OCI-LY7 (cell line): ENCODE data around the gene NFATC1. TPM values are rescaled to one million over a fixed set of nuclear protein-coding genes. Genes with fewer than 3 reads are reported as not detected.

ENCODE experiments used
- BruUV-seq: library from RNA; stranded (reverse); fragments of 400-500 nt; replicated peaks from 2 replicates; lab custom pipeline; 2021; lab: Mats Ljungman, UMichigan
- CTCF ChIA-PET: fragments of 300-600 bp; sonication (Branson Sonifier 250); formaldehyde crosslinking; loops from one replicate; lab custom pipeline; 2022; ENCODE audit warnings: antibody characterized with exemption; ENCODE audit not compliant: unreplicated experiment; lab: Charles Lee
- POLR2A ChIA-PET: fragments of 300-600 bp; sonication (Branson Sonifier 250); formaldehyde crosslinking; loops from one replicate; lab custom pipeline; 2022; ENCODE audit warnings: antibody characterized with exemption; lab: Charles Lee
- DNase-seq: peaks from one replicate; pipeline ENCODE4 v3.0.0-alpha.2; 2015; ENCODE audit warnings: low spot score
- H2AFZ ChIP-seq: fragments of 200-600 bp; sonication (generic), shearing (Covaris generic); 2 replicates; pipeline ENCODE4 v1.6.1; 2014; ENCODE audit warnings: mild to moderate bottlenecking, antibody characterized with exemption, low read length, moderate library complexity
- H3K27ac ChIP-seq: fragments of 200-600 bp; sonication (generic); 2 replicates; pipeline ENCODE4 v1.5.1; 2014; ENCODE audit warnings: mixed run types, low read depth, mild to moderate bottlenecking, moderate library complexity, low read length, inconsistent platforms; ENCODE audit not compliant: poor library complexity, severe bottlenecking
- H3K36me3 ChIP-seq: fragments of 200-600 bp; sonication (generic); 2 replicates; pipeline ENCODE4 v1.6.1; 2014; ENCODE audit warnings: mild to moderate bottlenecking, antibody characterized with exemption, low read length, moderate library complexity, mixed read lengths; ENCODE audit not compliant: insufficient read depth
- H3K4me1 ChIP-seq: fragments of 200-600 bp; sonication (generic); 2 replicates; pipeline ENCODE4 v1.5.1; 2014; ENCODE audit warnings: mild to moderate bottlenecking, low read length; ENCODE audit not compliant: insufficient read depth, poor library complexity, severe bottlenecking
- H3K4me2 ChIP-seq: fragments of 200-600 bp; sonication (generic); 2 replicates; pipeline ENCODE4 v1.6.1; 2014; ENCODE audit warnings: mild to moderate bottlenecking, low read length
- H3K4me3 ChIP-seq: fragments of 200-600 bp; sonication (generic); 2 replicates; pipeline ENCODE4 v1.5.1; 2014; ENCODE audit warnings: mild to moderate bottlenecking, low read depth, low read length; ENCODE audit not compliant: poor library complexity, severe bottlenecking
- H3K79me2 ChIP-seq: fragments of 200-600 bp; sonication (generic); 2 replicates; pipeline ENCODE4 v1.6.1; 2016; ENCODE audit warnings: low read depth, mild to moderate bottlenecking, low read length, moderate library complexity, mixed read lengths; ENCODE audit not compliant: insufficient read depth
- H3K9me2 ChIP-seq: fragments of 200-600 bp; sonication (generic); 2 replicates; pipeline ENCODE4 v1.6.1; 2016; ENCODE audit warnings: mild to moderate bottlenecking, low read length, mixed read lengths; ENCODE audit not compliant: insufficient read depth
- H3K9me3 ChIP-seq: fragments of 200-600 bp; sonication (generic); 2 replicates; pipeline ENCODE4 v1.6.1; 2014; ENCODE audit warnings: mild to moderate bottlenecking, mixed run types, low read length, mixed read lengths
- H4K20me1 ChIP-seq: fragments of 200-600 bp; sonication (generic); 2 replicates; pipeline ENCODE4 v1.6.1; 2014; ENCODE audit warnings: mild to moderate bottlenecking, antibody characterized with exemption, low read length, moderate library complexity, mixed read lengths; ENCODE audit not compliant: insufficient read depth
- EZH2phosphoT487 ChIP-seq: fragments of 200-600 bp; sonication (generic); IDR thresholded peaks from 2 replicates; pipeline ENCODE4 v1.6.1; 2018; ENCODE audit warnings: low read depth, borderline replicate concordance, mild to moderate bottlenecking, mixed run types, antibody characterized with exemption, low read length, moderate library complexity, mixed read lengths
- intact Hi-C: fragments of 100-400 bp; cut with micrococcal nuclease; formaldehyde crosslinking; loops from one replicate; pipeline ENCODE4 v1.10.0; 2022; ENCODE audit not compliant: unreplicated experiment
- total RNA-seq, 2 experiments: library from RNA; depleted of rRNA in 1 of 2; stranded (reverse); fragments of >200 nt in 1 of 2; shearing (Covaris generic) in 1 of 2; gene quantifications; 2 replicates each; pipeline ENCODE4 v1.2.3, GENCODE V29; 2014 to 2022
- TF ChIP-seq, protein P1 (sequence below): fragments of 200-600 bp; sonication (generic); conservative IDR thresholded peaks from 2 replicates; pipeline ENCODE4 v1.5.1; 2014; ENCODE audit warnings: mild to moderate bottlenecking, antibody characterized with exemption, low read length, moderate library complexity, mixed read lengths

NFATC1 gene
- total RNA-seq, 2 experiments from 2014 or later = 23.6 to 50.4 TPM

DNA sequence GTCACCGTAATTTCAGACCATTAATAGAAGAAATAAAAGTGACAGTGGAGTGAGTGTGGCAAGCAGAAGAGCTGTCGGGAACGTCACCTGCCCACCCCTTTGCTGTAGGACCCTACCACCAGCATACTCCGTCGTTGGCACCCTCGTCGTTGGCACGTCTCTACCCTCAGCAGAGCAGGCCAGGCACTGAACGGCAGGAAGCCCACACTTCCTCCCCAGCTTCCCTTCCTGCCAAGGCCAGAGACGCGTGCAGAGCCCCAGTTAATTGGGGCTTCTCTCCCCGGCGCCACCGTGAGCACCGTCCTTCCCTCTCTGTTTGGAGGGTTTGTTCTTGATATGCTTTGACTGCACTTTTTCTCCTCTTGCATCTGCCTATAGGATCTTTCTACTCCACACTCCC, 27.0 kb upstream of the NFATC1 start:
- CTCF ChIA-PET = no interaction called here
- Histone ChIP-seq H3K79me2 (no peaks in the 10 kb centered on the region), H4K20me1 (no peaks in the 10 kb centered on the region), H2AFZ (no peak overlapping the region), H3K36me3 (no peaks in the 10 kb centered on the region), H3K27ac (no peak overlapping the region), H3K4me3 (no peak overlapping the region), H3K4me2 (no peak overlapping the region), H3K4me1 (no peaks in the 10 kb centered on the region), H3K9me2 (no peaks in the 10 kb centered on the region), H3K9me3 (no peaks in the 10 kb centered on the region)
- no TSS peak for BruUV-seq
- intact Hi-C loops = no loop called here
- TF ChIP-seq, protein P1, sequence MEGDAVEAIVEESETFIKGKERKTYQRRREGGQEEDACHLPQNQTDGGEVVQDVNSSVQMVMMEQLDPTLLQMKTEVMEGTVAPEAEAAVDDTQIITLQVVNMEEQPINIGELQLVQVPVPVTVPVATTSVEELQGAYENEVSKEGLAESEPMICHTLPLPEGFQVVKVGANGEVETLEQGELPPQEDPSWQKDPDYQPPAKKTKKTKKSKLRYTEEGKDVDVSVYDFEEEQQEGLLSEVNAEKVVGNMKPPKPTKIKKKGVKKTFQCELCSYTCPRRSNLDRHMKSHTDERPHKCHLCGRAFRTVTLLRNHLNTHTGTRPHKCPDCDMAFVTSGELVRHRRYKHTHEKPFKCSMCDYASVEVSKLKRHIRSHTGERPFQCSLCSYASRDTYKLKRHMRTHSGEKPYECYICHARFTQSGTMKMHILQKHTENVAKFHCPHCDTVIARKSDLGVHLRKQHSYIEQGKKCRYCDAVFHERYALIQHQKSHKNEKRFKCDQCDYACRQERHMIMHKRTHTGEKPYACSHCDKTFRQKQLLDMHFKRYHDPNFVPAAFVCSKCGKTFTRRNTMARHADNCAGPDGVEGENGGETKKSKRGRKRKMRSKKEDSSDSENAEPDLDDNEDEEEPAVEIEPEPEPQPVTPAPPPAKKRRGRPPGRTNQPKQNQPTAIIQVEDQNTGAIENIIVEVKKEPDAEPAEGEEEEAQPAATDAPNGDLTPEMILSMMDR = no peak
- no peak for TF ChIP-seq EZH2phosphoT487
- DNase-seq = no peak
- POLR2A ChIA-PET = no interaction called here

DNA sequence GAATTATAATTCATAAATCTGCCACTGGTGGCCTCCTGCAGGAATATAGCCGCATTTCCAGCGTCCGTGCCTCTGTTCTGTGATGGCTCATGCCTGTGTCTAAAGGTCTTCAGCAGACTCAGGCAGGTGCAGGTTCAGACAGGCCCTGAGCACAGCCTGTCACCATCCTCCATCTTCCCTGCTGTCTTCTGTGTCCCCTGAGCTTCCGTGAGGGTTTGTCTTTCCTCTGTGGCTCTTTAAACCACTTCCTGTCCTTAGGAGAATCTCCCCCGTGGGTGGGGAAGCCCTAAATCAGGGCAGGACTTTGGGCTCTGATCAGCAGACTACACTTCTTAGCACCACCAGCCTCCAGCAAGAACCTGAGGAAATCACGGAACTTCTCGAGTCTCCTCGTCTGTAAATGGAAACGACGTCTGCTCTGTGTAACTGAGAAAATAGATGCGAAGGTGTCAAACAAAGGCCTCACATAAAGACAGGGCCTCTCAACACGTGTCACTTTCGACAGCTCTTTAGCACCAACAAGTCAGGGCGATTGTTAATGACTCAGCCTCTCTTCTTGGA, 24.1 kb upstream of the NFATC1 start:
- no peaks in the 10 kb centered on the region for H3K9me3 ChIP-seq
- H2AFZ ChIP-seq = no peak overlapping the region
- H3K4me1 ChIP-seq = peaks cover 4% of the 10 kb centered on the region
- no peaks in the 10 kb centered on the region for H4K20me1 ChIP-seq
- no peak for DNase-seq
- no peaks in the 10 kb centered on the region for H3K36me3 ChIP-seq
- H3K9me2 ChIP-seq = no peaks in the 10 kb centered on the region
- TF ChIP-seq, protein P1 = no peak
- TF ChIP-seq EZH2phosphoT487 = no peak
- H3K4me3 ChIP-seq = no peak overlapping the region
- no peak overlapping the region for H3K27ac ChIP-seq
- no peak overlapping the region for H3K4me2 ChIP-seq
- BruUV-seq = no TSS peak
- ChIA-PET POLR2A (no interaction called here), CTCF (no interaction called here)
- no peaks in the 10 kb centered on the region for H3K79me2 ChIP-seq
- intact Hi-C loops = no loop called here

DNA sequence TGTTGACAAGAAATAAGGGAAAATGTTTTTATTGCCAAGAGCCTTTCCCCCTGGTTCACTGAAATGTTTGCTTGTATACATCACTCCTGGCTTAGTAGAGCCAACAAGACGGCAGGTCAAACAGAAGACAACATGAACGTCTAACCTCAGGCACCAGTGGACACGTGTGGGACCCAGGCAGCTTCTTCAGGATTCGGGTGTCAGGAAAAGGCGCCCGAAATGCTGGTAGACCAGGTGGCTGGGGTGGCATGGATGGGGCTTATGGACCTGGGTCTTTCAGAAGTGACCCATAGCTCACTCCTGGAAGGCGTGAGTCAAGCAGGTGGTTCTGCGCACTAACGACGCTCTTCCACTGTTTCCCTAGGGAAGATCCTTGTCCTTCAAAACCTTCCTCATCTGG, 23.3 kb upstream of the NFATC1 start:
- H4K20me1 ChIP-seq = no peaks in the 10 kb centered on the region
- ChIA-PET CTCF (no interaction called here), POLR2A (no interaction called here)
- intact Hi-C loops = no loop called here
- H3K4me2 ChIP-seq = no peak overlapping the region
- no peaks in the 10 kb centered on the region for H3K79me2 ChIP-seq
- no peak overlapping the region for H3K4me3 ChIP-seq
- no peak overlapping the region for H3K27ac ChIP-seq
- TF ChIP-seq EZH2phosphoT487 = no peak
- TF ChIP-seq, protein P1 = no peak
- no peak overlapping the region for H2AFZ ChIP-seq
- no peak for DNase-seq
- H3K9me2 ChIP-seq = no peaks in the 10 kb centered on the region
- no peaks in the 10 kb centered on the region for H3K9me3 ChIP-seq
- H3K36me3 ChIP-seq = no peaks in the 10 kb centered on the region
- BruUV-seq = no TSS peak
- peaks cover 4% of the 10 kb centered on the region for H3K4me1 ChIP-seq
